Fibroblast of the aortic adventitia (primary cell): ENCODE data around the gene NABP2. TPM values are rescaled to one million over a fixed set of nuclear protein-coding genes. Genes with fewer than 3 reads are reported as not detected.

Experiments
- DNase-seq: peaks from one replicate; pipeline ENCODE4 v3.0.0-alpha.2; 2010; ENCODE audit warnings: low read depth
- H3K4me3 ChIP-seq: 2 replicates; pipeline ENCODE4 v1.5.1; 2011; ENCODE audit warnings: low read depth, mild to moderate bottlenecking, control low read depth, low read length, moderate library complexity
- CTCF ChIP-seq: IDR thresholded peaks from 2 replicates; pipeline ENCODE4 v1.5.1; 2011; ENCODE audit warnings: mild to moderate bottlenecking, low read length, control low read depth, inconsistent platforms; ENCODE audit not compliant: insufficient read depth
- total RNA-seq: library from RNA; depleted of rRNA; stranded (reverse); fragments of >200 nt; gene quantifications from 2 replicates; pipeline ENCODE4 v1.2.3, GENCODE V29; 2012; ENCODE audit warnings: low replicate concordance

The NABP2 gene
- total RNA-seq, 1 donor = 31.5 TPM

DNA sequence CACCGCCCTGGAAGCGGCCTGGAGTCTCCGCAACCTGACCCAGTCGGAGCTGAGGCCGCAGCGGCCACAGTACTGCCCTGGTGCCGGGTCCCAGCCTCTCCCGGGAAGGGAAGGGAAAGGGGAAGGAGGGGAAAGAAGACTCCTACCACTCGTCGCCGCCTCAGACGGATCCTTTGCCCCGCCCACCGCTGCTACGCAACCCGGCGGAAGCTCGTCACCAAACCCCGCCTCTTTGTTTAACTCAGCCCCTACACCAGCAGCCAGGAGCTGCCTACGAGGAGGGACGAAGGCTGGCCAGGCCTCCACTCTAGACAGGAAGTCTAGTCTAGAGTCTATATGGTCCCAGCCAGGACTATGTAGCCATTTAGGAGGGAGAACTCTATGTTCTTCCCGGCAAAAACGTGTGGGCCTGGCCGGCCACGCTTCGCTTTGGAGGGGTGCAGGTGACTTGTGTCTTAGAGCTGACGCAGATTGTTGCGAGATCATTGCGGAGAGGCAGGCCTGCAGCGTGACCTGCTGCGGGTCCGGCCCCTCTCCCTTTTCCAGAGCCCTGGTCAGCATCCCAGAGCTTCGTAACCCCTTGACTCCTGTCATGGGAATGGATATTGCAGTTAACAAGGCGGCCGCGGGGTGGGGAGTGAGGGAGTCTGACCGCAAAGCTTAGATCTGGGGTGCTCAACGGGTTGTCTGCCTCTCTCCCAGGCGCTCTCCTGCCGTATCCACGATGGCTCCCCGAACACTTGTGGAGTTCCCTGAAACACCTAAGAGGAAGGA is 2.2 kb upstream of the NABP2 start, which contains the start of gene RNF41:
TSS of gene RNF41 (minus strand) at position 166 of the 774 bp plus-strand sequence. CDS start 7,875 bp downstream, outside the sequence.
- peak within 1 kb of the TSS; percentile 94 for H3K4me3 ChIP-seq
- TF ChIP-seq CTCF = peak; percentile 34
- DNase-seq = peak; percentile 98

DNA sequence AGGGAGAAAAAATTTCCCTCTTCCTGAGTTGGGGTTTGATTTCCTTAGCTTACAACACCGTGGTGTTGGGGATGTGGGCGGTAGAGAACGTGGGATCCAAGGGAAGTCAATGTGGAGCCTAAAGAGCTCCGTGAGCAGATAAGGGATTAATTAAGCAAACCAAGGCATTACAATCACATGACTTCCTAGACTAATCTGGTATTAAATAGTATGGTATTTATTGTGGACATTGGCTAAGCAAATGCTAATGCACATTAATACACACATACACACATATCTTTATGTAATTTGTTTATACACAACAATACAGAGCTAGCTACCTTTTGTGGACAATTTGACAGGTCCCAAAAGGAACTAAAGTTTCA is 1.6 kb upstream of the NABP2 start:
- no peak for TF ChIP-seq CTCF
- no peak for DNase-seq
- H3K4me3 ChIP-seq = peak overlapping the region; percentile 94

DNA sequence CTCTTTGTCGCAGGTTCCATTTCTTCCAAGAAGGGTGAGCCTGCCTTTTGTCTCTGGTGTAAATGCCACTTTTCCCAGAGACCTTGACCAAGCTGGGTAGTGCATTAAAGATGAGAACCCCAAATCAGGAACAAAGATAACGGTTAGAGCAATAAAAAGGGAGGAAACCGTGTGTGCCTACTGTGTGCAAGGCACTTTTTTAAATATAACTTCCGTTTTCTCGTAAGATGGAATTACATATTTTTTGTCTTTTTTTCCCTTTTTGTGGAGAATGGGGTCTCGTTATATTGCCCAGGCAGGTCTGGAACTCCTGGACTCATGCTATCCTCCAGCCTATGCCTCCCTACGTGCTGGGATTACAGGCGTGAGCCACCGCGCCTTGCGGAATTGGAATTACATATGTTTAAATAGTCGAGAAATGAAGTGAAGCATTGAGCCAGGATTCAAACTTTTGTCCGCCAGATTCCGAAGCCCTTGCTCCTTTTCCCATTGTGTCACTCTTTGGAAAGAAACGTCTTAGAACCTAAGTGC is 506 bp upstream of the NABP2 start:
- no peak for DNase-seq
- H3K4me3 ChIP-seq = peak overlapping the region; percentile 51
- no peak for TF ChIP-seq CTCF

- peak overlapping the region; percentile 81 for H3K4me3 ChIP-seq
- no peak for TF ChIP-seq CTCF
- no peak for DNase-seq
Measured at GRCh38 chr12:56224954-56225353, 812 bp downstream of the NABP2 start.

DNA sequence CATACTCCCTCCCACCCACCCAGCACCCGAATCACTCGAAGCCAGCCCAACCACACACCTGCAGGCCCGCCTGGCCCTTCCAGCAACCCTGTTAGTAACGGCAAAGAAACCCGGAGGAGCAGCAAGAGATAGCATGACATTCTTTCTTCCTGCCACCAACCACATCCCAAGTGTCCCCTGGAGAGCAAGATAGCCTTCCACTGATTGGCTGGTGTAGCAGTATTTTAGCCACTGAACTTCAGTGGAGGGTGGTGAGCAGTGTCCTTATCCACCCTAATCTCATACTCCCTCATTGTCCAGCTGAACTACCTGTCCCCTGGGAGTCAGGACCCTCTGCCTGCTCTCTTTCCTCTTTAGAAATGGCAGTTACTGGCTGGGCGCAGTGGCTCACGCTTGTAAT is 4.9 kb downstream of the NABP2 start:
- DNase-seq = no peak
- no peak for TF ChIP-seq CTCF

GRCh38 chr12:56229916-56230431 is 5.8 kb downstream of the NABP2 start, which contains the start of gene SLC39A5:
SLC39A5 (plus strand) TSS chr12:56230051; CDS start chr12:56231275, 1,224 bp downstream.
- no peak for DNase-seq
- TF ChIP-seq CTCF = no peak
- no peak within 1 kb of the TSS for H3K4me3 ChIP-seq

More for the DNA sequence above, 4.9 kb downstream of the NABP2 start:
- no peak overlapping the region for H3K4me3 ChIP-seq
